ENCODE results near the gene OTULINL. TPM values are rescaled to one million over a fixed set of nuclear protein-coding genes. Genes with fewer than 3 reads are reported as not detected.

Gene OTULINL
- total RNA-seq, 2 experiments from 2014 or later, result 31.1 to 34.6 TPM

DNA sequence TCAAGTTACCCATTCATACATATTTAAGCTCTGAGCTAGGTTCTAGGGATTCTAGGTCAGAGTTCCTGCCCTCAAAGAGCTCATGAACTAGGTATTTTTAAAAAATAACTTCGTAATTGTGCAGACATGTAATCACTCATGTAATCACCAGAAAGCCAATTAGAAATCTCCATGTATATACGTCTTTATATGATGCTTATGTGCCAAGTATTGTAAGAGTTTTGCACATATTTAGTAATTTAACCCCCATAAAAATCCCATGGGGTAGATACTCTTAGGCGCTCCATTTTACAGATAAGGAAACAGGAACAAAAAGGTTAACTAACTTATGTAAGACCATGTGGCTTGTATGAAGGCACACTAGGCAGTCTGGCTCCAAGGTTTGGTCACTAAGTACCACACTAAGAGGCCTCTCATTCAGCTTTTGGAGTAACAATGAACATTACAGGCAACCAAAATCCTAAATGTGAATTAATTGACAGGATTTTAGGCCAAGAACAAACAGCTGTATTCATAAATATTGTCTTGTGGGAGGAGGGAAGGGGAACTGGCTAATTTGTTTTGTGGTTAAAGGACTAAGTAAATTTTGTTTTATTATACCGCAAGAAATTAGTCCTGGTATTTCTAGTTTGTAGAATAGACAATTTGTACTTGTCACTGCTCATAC, 1.7 kb upstream of the OTULINL start:
- Mint-ChIP-seq H3K4me3 (no peak overlapping the region), H3K27ac (no peak overlapping the region), H3K27me3 (peaks cover 19% of the 10 kb centered on the region), H3K36me3 (ENCODE audit: low read depth) (peaks cover 15% of the 10 kb centered on the region), H3K9me3 (no peaks in the 10 kb centered on the region), H3K4me1 (peaks cover 27% of the 10 kb centered on the region)
- POLR2A ChIA-PET, result interaction anchor here (1.1 to 4.3 kb wide), 2 partner anchors 14 to 84 kb away, joined by 3 to 122 read pairs; no protein-coding TSS in a partner anchor
- CTCF ChIA-PET, result interaction anchor here (1.3 kb wide), 1 partner anchor 69 kb away, joined by 6 read pairs; no protein-coding TSS in a partner anchor
- DNase-seq, result no peak

DNA sequence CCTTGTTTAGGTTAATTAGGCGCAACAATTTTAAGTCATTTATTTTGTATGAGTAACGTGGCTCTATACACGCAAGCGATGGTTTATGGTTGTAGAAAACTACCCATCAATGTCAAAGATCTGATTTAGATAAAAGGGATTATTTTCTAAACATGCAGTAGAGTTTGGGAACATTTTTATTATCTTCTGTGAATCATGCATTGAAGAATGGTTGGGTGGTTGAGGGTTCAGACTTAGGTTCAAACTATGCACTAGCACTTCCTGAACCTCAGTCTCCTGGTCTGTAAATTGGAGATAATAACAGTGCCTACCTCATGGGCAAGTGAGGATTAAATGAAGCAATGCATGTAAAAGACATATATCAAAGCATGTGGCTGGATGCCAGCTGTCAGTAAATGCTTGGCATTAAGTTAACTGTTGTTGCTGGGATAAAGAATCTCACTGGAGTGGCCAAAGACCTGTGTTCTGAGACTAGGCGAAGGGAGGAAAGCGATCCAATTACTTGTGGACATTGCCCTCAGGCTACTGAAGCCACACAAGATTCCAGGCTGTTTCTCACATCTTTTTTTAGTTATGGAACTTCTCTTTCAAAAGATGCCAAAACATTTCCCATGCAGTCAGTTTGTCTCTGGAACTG, 1.1 kb upstream of the OTULINL start:
- Mint-ChIP-seq H3K27me3 (peaks cover 19% of the 10 kb centered on the region), H3K4me1 (peaks cover 31% of the 10 kb centered on the region), H3K9me3 (no peaks in the 10 kb centered on the region), H3K36me3 (ENCODE audit: low read depth) (peaks cover 19% of the 10 kb centered on the region), H3K4me3 (peak overlapping the region; percentile 53), H3K27ac (peak overlapping the region; percentile 17)
- ChIA-PET POLR2A (interaction anchor here (0.8 to 4.3 kb wide), 2 partner anchors 13 to 84 kb away, joined by 3 to 122 read pairs; partner anchors contain the start of gene OTULIN), CTCF (no interaction called here)
- DNase-seq, result no peak

DNA sequence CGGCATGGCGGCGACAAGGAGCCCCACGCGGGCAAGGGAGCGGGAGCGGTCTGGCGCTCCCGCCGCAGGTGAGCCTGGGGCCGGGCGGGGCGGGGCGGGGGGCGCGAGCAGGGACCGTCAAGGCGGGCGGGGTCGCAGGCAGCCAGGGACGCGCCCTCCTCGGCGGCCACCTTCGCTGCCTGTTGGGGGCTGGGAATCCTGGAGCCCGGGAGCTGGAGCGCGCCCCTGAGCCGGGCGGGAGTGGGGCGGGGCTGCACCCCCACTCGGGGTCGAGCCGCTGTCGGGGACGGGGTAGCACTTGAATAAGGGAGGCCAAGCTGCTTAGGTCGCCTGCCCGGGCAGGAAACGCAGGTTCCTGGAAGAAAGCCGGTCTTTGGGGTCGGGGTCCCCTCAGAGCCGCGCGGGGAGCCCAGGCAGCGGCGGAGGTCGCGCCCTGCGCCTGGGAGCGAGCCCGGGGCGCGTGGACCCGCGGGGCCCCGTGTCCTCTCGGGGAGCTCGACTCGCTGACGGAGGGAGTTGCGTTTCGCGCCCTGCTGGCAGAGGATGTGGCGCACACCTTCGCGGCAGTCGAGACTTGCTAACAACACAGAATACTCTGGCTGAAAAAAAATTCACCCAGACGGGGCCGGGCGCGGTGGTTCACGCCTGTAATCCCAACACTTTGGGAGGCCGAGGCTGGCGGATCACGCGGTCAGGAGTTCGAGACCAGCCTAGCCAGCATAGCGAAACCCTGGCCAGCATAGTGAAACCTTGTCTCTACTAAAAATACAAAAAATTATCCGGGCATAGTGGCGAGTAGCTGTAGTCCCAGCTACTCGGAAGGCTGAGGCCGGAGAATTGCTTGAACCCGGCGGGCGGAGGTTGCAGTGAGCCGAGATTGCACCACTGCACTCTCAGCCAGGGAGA, 552 bp downstream of the OTULINL start:
- Mint-ChIP-seq H3K27me3 (peaks cover 19% of the 10 kb centered on the region), H3K9me3 (no peaks in the 10 kb centered on the region), H3K36me3 (ENCODE audit: low read depth) (peaks cover 24% of the 10 kb centered on the region), H3K4me1 (peaks cover 33% of the 10 kb centered on the region), H3K4me3 (peak overlapping the region; percentile 79), H3K27ac (peak overlapping the region; percentile 73)
- ChIA-PET CTCF (interaction anchor here (0.7 to 3.1 kb wide), 12 partner anchors 11 to 230 kb away, joined by 3 to 42 read pairs (median 4); no protein-coding TSS in a partner anchor), POLR2A (interaction anchor here (0.7 to 4.3 kb wide), 22 partner anchors 10 to 291 kb away, joined by 3 to 122 read pairs (median 4); partner anchors contain the start of gene OTULIN)
- DNase-seq, result peak; percentile 88

DNA sequence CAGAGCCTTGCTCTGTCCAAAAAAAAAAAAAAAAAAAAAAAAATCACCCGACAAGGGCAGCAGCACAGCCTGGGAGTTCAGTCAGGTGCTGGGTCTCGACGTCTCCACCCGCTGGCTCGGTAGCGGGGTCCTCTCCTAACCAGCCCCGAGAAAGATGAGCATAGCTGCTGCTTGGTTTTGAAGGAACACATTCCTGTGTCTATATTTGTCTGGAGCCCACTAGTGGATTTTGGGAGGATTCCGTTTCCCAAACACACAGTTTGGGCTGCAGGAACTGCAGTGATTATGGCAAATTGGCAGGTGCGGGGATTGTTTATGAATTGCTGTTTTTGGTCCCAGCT, 1.2 kb downstream of the OTULINL start:
- ChIA-PET CTCF (interaction anchor here (0.7 to 3.1 kb wide), 11 partner anchors 11 to 231 kb away, joined by 3 to 42 read pairs (median 4); no protein-coding TSS in a partner anchor), POLR2A (interaction anchor here (0.8 to 4.3 kb wide), 21 partner anchors 11 to 290 kb away, joined by 3 to 122 read pairs (median 4); partner anchors contain the start of gene OTULIN)
- Mint-ChIP-seq H3K9me3 (no peaks in the 10 kb centered on the region), H3K36me3 (ENCODE audit: low read depth) (peaks cover 25% of the 10 kb centered on the region), H3K4me3 (peak overlapping the region; percentile 79), H3K27me3 (peaks cover 19% of the 10 kb centered on the region), H3K27ac (peak overlapping the region; percentile 73), H3K4me1 (peaks cover 38% of the 10 kb centered on the region)
- DNase-seq, result no peak

DNA sequence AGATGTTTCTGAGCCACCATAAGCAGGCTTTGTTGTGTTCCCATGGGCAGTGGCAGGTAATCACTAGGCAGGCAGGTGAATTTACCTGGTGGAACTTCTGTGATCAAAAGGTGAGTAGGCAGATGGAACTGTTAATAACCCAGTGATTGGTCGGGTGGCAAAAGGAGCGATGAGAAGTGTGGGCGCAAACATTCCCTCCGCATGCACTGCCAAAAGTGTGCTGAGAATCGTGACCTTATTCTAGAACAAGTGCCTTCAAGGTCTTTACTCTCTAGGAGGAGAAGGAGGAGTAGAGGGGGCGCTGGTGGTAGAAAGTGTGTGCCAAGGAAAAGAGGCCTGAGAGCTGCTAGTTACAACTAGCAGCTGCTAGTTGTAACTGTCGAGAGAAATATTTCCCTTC, 3.3 kb downstream of the OTULINL start:
- peaks cover 25% of the 10 kb centered on the region for H3K36me3 Mint-ChIP-seq (ENCODE audit: low read depth)
- peaks cover 52% of the 10 kb centered on the region for H3K4me1 Mint-ChIP-seq
- no peaks in the 10 kb centered on the region for H3K9me3 Mint-ChIP-seq
- ChIA-PET CTCF (no interaction called here), POLR2A (interaction anchor here (0.7 to 3.2 kb wide), 2 partner anchors 9 to 14 kb away, joined by 3 to 22 read pairs; no protein-coding TSS in a partner anchor)
- no peak overlapping the region for H3K4me3 Mint-ChIP-seq
- no peak overlapping the region for H3K27ac Mint-ChIP-seq
- H3K27me3 Mint-ChIP-seq, result peaks cover 11% of the 10 kb centered on the region
- DNase-seq, result no peak

DNA sequence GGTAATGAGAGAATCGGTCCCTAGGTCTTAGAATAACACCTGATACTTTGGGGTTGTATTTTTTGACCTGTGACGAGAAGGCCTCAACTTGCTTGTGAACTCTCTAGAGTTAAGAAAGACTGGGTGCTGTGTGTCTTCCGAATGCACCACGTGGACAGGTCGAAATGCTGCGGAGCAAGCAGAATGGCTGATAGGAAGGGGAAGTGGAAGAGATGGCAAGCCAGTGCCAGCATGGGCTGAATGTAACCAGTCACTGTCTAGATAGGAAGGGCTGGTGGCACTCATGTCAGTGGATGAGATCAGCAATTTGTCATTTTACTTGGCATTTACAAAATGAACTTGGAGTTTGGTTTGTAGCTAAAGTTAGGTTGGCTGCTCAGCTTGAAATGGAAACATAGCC, 5.6 kb downstream of the OTULINL start:
- Mint-ChIP-seq H3K27ac (no peak overlapping the region), H3K36me3 (ENCODE audit: low read depth) (peaks cover 28% of the 10 kb centered on the region), H3K4me1 (peaks cover 70% of the 10 kb centered on the region), H3K4me3 (no peak overlapping the region), H3K9me3 (no peaks in the 10 kb centered on the region), H3K27me3 (no peaks in the 10 kb centered on the region)
- DNase-seq, result no peak
- CTCF ChIA-PET, result no interaction called here
- POLR2A ChIA-PET, result no interaction called here

DNA sequence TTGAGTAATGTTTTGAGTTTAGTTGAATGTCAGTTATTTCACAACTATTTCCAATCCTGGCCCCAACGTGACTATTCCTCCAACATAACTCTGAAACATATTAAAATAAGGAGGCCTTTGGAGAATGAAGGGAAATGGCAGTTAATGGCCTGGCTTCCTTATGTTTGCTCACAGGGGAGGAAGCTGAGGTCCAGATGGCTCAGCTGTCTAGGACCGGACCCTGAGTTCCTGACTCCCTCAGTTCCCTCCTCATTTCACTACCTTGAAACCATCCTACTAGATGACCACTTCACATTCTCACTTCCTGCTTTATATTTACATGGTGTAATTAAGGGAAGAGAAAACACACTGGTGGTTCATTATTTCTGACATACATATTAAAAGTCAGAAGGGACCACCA, 6.6 kb downstream of the OTULINL start:
- Mint-ChIP-seq H3K36me3 (ENCODE audit: low read depth) (peaks cover 32% of the 10 kb centered on the region), H3K4me1 (peaks cover 72% of the 10 kb centered on the region), H3K27me3 (no peaks in the 10 kb centered on the region), H3K9me3 (no peaks in the 10 kb centered on the region), H3K27ac (no peak overlapping the region), H3K4me3 (no peak overlapping the region)
- CTCF ChIA-PET, result no interaction called here
- POLR2A ChIA-PET, result no interaction called here
- DNase-seq, result no peak

DNA sequence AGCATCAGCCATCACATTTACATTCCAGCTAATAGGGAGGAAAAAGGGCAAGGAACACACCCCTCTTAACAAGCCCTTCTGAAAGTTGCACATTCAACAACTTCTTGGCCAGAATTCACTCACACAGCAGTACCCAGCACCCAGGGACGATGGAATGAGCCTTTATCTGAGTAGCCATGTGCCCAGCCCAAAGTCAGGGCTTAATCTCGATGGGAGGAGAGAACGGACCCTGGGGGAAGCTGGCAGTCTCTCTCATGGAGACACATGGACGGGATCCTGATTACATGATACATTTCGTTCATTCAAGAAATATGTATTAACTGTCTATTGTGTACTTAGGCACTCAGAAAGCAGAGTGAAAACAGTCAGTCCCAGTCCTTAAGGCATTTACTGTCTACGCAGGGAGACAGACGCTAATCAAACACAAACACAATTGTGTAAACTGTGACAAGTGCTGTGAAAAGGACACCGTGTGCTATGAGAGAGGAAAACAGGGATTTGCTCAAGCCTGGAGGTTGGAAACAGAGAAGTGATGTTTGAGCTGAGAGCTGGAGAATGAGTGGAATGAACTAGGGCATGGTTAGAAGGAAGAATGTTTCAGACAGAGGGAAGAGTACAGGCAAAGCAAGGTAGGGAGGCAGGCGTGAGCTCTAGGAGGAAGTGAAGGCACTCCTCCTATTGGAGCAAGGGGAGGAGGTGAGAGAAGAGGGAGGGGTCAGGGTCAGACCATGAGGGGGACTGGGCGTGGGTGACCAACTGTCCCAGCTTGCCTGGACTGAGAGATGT, 7.4 kb downstream of the OTULINL start:
- ChIA-PET POLR2A (interaction anchor here (1.4 kb wide), 1 partner anchor 9 kb away, joined by 6 read pairs; no protein-coding TSS in a partner anchor), CTCF (interaction anchor here (1.2 kb wide), 1 partner anchor 60 kb away, joined by 4 read pairs; no protein-coding TSS in a partner anchor)
- H3K36me3 Mint-ChIP-seq (ENCODE audit: low read depth), result peaks cover 27% of the 10 kb centered on the region
- no peaks in the 10 kb centered on the region for H3K27me3 Mint-ChIP-seq
- no peak overlapping the region for H3K4me3 Mint-ChIP-seq
- H3K27ac Mint-ChIP-seq, result no peak overlapping the region
- no peak for DNase-seq
- H3K9me3 Mint-ChIP-seq, result no peaks in the 10 kb centered on the region
- peaks cover 72% of the 10 kb centered on the region for H3K4me1 Mint-ChIP-seq

DNA sequence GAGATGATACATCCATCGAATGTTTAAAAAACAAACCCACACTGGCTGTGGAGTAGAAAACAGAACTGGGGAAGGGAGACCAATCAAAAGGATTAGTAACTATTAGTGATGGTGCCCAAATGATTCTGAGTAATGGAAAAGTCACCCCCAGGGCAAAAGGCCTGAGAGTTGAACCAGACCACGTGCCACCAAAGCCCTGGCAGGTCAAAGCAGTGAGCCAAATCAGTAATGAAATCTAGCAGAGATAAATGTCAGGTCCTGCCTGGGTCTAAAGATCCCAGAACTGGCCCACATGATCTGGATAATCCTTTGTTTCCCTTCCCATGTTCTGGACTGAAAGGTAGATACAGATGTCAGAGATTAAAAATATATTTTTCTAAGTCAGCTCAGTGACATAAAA, 9.4 kb downstream of the OTULINL start:
- no peak overlapping the region for H3K27ac Mint-ChIP-seq
- DNase-seq, result no peak
- H3K4me3 Mint-ChIP-seq, result no peak overlapping the region
- no peaks in the 10 kb centered on the region for H3K9me3 Mint-ChIP-seq
- H3K4me1 Mint-ChIP-seq, result peaks cover 79% of the 10 kb centered on the region
- H3K36me3 Mint-ChIP-seq (ENCODE audit: low read depth), result peaks cover 13% of the 10 kb centered on the region
- H3K27me3 Mint-ChIP-seq, result no peaks in the 10 kb centered on the region
- POLR2A ChIA-PET, result interaction anchor here (5.6 kb wide), 1 partner anchor 10 kb away, joined by 122 read pairs; the partner anchor contains the start of gene OTULINL
- CTCF ChIA-PET, result interaction anchor here (1.4 to 5.7 kb wide), 2 partner anchors 8 to 226 kb away, joined by 3 to 42 read pairs; partner anchors contain the start of gene OTULINL

DNA sequence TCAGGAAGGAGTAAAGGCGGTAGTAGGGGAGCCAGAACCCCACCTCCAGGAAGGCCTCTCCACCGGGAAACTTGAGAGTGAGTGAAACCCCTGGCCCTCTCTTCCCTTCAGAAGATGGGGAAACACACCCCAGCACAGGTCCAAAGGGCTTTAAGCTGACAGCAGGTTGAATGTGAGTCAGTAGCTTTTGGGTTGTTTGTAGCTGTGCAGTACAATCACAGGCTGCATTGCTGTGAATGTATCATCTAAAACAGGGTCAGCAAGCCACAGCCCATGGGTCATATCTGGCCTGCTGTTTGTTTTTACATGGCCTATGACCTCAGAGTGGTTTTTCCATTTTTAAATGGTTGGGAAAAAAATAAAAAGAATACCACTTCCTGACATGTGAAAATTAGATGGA, 10.0 kb downstream of the OTULINL start:
- H3K4me3 Mint-ChIP-seq, result no peak overlapping the region
- H3K27ac Mint-ChIP-seq, result no peak overlapping the region
- POLR2A ChIA-PET, result interaction anchor here (4.3 to 5.6 kb wide), 2 partner anchors 10 to 225 kb away, joined by 24 to 122 read pairs; partner anchors contain the start of gene OTULINL
- CTCF ChIA-PET, result interaction anchor here (1.4 to 5.7 kb wide), 2 partner anchors 9 to 227 kb away, joined by 3 to 42 read pairs; partner anchors contain the start of gene OTULINL
- peaks cover 19% of the 10 kb centered on the region for H3K36me3 Mint-ChIP-seq (ENCODE audit: low read depth)
- H3K27me3 Mint-ChIP-seq, result no peaks in the 10 kb centered on the region
- no peaks in the 10 kb centered on the region for H3K9me3 Mint-ChIP-seq
- H3K4me1 Mint-ChIP-seq, result peaks cover 85% of the 10 kb centered on the region
- DNase-seq, result no peak

DNA sequence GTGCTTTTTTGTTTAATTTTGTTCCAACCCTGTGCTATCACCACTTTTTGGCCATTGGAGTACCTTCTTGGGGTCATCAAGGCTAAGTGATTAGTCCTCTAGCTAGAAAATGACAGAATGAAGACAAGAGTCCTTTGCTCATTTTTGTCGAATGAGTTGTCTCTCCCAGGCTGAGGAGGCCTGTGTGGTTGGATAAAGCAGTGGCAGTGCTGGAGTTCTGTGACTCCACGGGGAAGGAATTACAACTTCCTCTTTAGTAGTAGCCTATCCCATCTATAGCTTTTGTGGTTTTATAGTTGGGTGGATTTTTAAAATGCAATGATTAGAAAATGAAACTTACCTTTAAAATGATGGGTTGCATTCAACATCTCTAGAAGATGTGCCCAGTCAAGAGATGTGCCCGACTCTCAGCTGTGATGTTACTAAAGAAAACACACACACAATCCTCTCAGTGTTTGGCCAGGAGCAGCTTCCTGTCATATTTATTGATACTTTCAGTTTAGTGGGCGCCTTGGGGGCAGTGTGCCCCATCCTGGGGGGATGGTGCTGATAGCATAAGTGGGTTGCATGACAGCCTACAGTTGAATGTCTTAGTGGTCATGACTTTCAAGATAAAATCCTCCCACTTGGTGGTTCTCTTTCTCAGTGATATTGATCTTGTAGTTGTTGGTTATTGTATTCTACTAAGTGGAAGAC, 11.9 kb downstream of the OTULINL start:
- Mint-ChIP-seq H3K4me1 (peaks cover 92% of the 10 kb centered on the region), H3K27ac (peak overlapping the region; percentile 95), H3K4me3 (peak overlapping the region; percentile 41), H3K27me3 (no peaks in the 10 kb centered on the region), H3K36me3 (ENCODE audit: low read depth) (peaks cover 24% of the 10 kb centered on the region), H3K9me3 (no peaks in the 10 kb centered on the region)
- ChIA-PET POLR2A (interaction anchor here (1.1 to 5.6 kb wide), 6 partner anchors 8 to 227 kb away, joined by 3 to 122 read pairs (median 14); partner anchors contain the start of gene OTULINL), CTCF (interaction anchor here (0.9 to 5.7 kb wide), 7 partner anchors 11 to 228 kb away, joined by 3 to 42 read pairs (median 4); partner anchors contain the start of gene OTULINL)
- peak; percentile 62 for DNase-seq
